Neural cell (in vitro differentiated cells): ENCODE results near the gene SRF. TPM values are rescaled to one million over a fixed set of nuclear protein-coding genes. Genes with fewer than 3 reads are reported as not detected.

Experiments used
- H2AFZ ChIP-seq: fragments of 200-600, 300-800 bp; sonication (generic), shearing (Covaris generic); 2 replicates; pipeline ENCODE4 v1.6.0; 2014; ENCODE audit warnings: low read depth, mild to moderate bottlenecking, antibody characterized with exemption, low read length, moderate library complexity
- H3F3A ChIP-seq: fragments of 200-600 bp; shearing (Covaris generic); 2 replicates; pipeline ENCODE4 v1.6.1; 2016; ENCODE audit warnings: mild to moderate bottlenecking, moderate library complexity, mixed read lengths, antibody characterized with exemption, low read length; ENCODE audit not compliant: insufficient read depth, poor library complexity, severe bottlenecking
- H3K27ac ChIP-seq: fragments of 200-600, 300-800 bp; sonication (generic), shearing (Covaris generic); 2 replicates; pipeline ENCODE4 v1.5.1; 2014; ENCODE audit warnings: mild to moderate bottlenecking, low read length, moderate library complexity
- H3K27me3 ChIP-seq: fragments of 300-800, 200-600 bp; sonication (generic), shearing (Covaris generic); 2 replicates; pipeline ENCODE4 v1.6.0; 2014; ENCODE audit warnings: mild to moderate bottlenecking, low read depth, low read length, moderate library complexity; ENCODE audit not compliant: insufficient read depth
- H3K36me3 ChIP-seq: fragments of 300-800, 200-600 bp; sonication (generic), shearing (Covaris generic); 2 replicates; pipeline ENCODE4 v1.5.1; 2014; ENCODE audit warnings: mild to moderate bottlenecking, antibody characterized with exemption, low read length, moderate library complexity; ENCODE audit not compliant: insufficient read depth
- H3K4me2 ChIP-seq: fragments of 300-800, 200-600 bp; sonication (generic), shearing (Covaris generic); 2 replicates; pipeline ENCODE4 v1.6.0; 2014; ENCODE audit warnings: mild to moderate bottlenecking, low read length
- H3K4me3 ChIP-seq: fragments of 300-800, 200-600 bp; sonication (generic), shearing (Covaris generic); 2 replicates; pipeline ENCODE4 v1.5.1; 2014; ENCODE audit warnings: mild to moderate bottlenecking, low read length, moderate library complexity
- H3K79me2 ChIP-seq: fragments of 200-600 bp; shearing (Covaris generic); replicated peaks from 2 replicates; pipeline ENCODE4 v1.6.0; 2014; ENCODE audit warnings: mild to moderate bottlenecking, low read length, moderate library complexity; ENCODE audit not compliant: insufficient read depth
- H3K9ac ChIP-seq: fragments of 300-800, 200-600 bp; sonication (generic), shearing (Covaris generic); 2 replicates; pipeline ENCODE4 v1.6.1; 2016; ENCODE audit warnings: mild to moderate bottlenecking, low read length, mixed read lengths
- H3K9me2 ChIP-seq: fragments of 200-600 bp; shearing (Covaris generic); 2 replicates; pipeline ENCODE4 v1.6.1; 2016; ENCODE audit warnings: mild to moderate bottlenecking, low read length, mixed read lengths; ENCODE audit not compliant: insufficient read depth
- H3K9me3 ChIP-seq: fragments of 200-600, 300-800 bp; sonication (generic), shearing (Covaris generic); 2 replicates; pipeline ENCODE4 v1.6.1; 2016; ENCODE audit warnings: mild to moderate bottlenecking, mixed run types, low read length, moderate library complexity, mixed read lengths
- H4K20me1 ChIP-seq: fragments of 200-600 bp; shearing (Covaris generic); 2 replicates; pipeline ENCODE4 v1.6.1; 2016; ENCODE audit warnings: mild to moderate bottlenecking, mixed run types; ENCODE audit not compliant: insufficient read depth
- EP300 ChIP-seq: fragments of 450-650 bp; conservative IDR thresholded peaks from 2 replicates; pipeline ENCODE4 v1.6.1; 2014; ENCODE audit warnings: antibody characterized with exemption, mild to moderate bottlenecking, moderate library complexity; ENCODE audit not compliant: poor library complexity, severe bottlenecking
- EZH2 ChIP-seq: fragments of 200-600, 300-800 bp; shearing (Covaris generic), sonication (generic); IDR thresholded peaks from 2 replicates; pipeline ENCODE4 v1.6.1; 2014; ENCODE audit warnings: antibody characterized with exemption, low read length, borderline replicate concordance, mild to moderate bottlenecking; ENCODE audit not compliant: insufficient read depth, poor library complexity, severe bottlenecking
- MXI1 ChIP-seq: fragments of 450-650 bp; conservative IDR thresholded peaks from 2 replicates; pipeline ENCODE4 v1.6.1; 2014; ENCODE audit warnings: antibody characterized with exemption, mild to moderate bottlenecking; ENCODE audit not compliant: poor library complexity, severe bottlenecking
- POLR2AphosphoS5 ChIP-seq: IDR thresholded peaks from 2 replicates; pipeline ENCODE4 v1.6.1; 2012
- RAD21 ChIP-seq: fragments of 450-650 bp; conservative IDR thresholded peaks from 2 replicates; pipeline ENCODE4 v1.6.1; 2014; ENCODE audit warnings: antibody characterized with exemption, mild to moderate bottlenecking, moderate library complexity
- SMC3 ChIP-seq: fragments of 450-650 bp; conservative IDR thresholded peaks from 2 replicates; pipeline ENCODE4 v1.6.1; 2014; ENCODE audit warnings: antibody characterized with exemption, mild to moderate bottlenecking, moderate library complexity; ENCODE audit not compliant: poor library complexity
- TAF1 ChIP-seq: IDR thresholded peaks from 2 replicates; pipeline ENCODE4 v1.6.1; 2012; ENCODE audit warnings: low read depth
- polyA plus RNA-seq: library from polyadenylated mRNA; depleted of rRNA; stranded (reverse); fragments of >200 nt; gene quantifications from 2 replicates; pipeline ENCODE4 v1.2.3, GENCODE V29; 2014
- TF ChIP-seq, protein P1 (sequence below): fragments of 450-650 bp; IDR thresholded peaks from 2 replicates; pipeline ENCODE4 v1.5.1; 2014; ENCODE audit warnings: antibody characterized with exemption, mild to moderate bottlenecking, moderate library complexity; ENCODE audit not compliant: poor library complexity, severe bottlenecking
- TF ChIP-seq, protein P2 (sequence below): IDR thresholded peaks from 2 replicates; pipeline ENCODE4 v1.6.1; 2012; ENCODE audit warnings: borderline replicate concordance

SRF gene
- polyA plus RNA-seq, 1 donor from 2014 or later: 24.8 TPM

DNA sequence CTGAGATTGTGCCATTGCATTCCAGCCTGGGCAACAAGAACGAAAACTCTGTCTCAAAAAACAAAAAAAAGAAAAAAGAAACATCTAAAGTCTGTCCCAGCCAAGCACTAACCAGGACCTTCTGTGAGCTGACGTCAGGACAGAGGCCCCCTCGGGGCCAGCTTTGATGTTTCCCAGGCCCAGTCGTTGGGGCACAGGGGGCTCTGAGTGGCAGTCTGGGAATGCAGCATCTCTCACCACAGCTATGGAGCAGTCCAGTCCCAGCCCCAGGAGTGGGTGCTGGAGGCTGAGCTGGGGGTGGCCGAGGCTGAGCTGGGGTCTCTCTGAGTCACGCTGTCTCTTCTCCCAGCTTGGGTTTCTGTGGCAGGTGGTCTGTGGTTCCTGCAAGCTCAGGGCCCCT, 46.0 kb upstream of the SRF start:
- Histone ChIP-seq H3K27ac (no peak overlapping the region), H3K9me3 (no peaks in the 10 kb centered on the region), H4K20me1 (no peaks in the 10 kb centered on the region), H3F3A (no peaks in the 10 kb centered on the region), H3K4me2 (no peak overlapping the region), H3K4me3 (no peak overlapping the region), H3K36me3 (no peaks in the 10 kb centered on the region), H3K9ac (no peak overlapping the region), H3K79me2 (no peaks in the 10 kb centered on the region), H2AFZ (no peak overlapping the region), H3K9me2 (no peaks in the 10 kb centered on the region), H3K27me3 (no peaks in the 10 kb centered on the region)
- no peak for TF ChIP-seq RAD21
- TF ChIP-seq POLR2AphosphoS5: no peak
- no peak for TF ChIP-seq EZH2
- TF ChIP-seq SMC3: no peak
- TF ChIP-seq, protein P1, sequence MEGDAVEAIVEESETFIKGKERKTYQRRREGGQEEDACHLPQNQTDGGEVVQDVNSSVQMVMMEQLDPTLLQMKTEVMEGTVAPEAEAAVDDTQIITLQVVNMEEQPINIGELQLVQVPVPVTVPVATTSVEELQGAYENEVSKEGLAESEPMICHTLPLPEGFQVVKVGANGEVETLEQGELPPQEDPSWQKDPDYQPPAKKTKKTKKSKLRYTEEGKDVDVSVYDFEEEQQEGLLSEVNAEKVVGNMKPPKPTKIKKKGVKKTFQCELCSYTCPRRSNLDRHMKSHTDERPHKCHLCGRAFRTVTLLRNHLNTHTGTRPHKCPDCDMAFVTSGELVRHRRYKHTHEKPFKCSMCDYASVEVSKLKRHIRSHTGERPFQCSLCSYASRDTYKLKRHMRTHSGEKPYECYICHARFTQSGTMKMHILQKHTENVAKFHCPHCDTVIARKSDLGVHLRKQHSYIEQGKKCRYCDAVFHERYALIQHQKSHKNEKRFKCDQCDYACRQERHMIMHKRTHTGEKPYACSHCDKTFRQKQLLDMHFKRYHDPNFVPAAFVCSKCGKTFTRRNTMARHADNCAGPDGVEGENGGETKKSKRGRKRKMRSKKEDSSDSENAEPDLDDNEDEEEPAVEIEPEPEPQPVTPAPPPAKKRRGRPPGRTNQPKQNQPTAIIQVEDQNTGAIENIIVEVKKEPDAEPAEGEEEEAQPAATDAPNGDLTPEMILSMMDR: no peak
- TF ChIP-seq MXI1: no peak
- TF ChIP-seq, protein P2, sequence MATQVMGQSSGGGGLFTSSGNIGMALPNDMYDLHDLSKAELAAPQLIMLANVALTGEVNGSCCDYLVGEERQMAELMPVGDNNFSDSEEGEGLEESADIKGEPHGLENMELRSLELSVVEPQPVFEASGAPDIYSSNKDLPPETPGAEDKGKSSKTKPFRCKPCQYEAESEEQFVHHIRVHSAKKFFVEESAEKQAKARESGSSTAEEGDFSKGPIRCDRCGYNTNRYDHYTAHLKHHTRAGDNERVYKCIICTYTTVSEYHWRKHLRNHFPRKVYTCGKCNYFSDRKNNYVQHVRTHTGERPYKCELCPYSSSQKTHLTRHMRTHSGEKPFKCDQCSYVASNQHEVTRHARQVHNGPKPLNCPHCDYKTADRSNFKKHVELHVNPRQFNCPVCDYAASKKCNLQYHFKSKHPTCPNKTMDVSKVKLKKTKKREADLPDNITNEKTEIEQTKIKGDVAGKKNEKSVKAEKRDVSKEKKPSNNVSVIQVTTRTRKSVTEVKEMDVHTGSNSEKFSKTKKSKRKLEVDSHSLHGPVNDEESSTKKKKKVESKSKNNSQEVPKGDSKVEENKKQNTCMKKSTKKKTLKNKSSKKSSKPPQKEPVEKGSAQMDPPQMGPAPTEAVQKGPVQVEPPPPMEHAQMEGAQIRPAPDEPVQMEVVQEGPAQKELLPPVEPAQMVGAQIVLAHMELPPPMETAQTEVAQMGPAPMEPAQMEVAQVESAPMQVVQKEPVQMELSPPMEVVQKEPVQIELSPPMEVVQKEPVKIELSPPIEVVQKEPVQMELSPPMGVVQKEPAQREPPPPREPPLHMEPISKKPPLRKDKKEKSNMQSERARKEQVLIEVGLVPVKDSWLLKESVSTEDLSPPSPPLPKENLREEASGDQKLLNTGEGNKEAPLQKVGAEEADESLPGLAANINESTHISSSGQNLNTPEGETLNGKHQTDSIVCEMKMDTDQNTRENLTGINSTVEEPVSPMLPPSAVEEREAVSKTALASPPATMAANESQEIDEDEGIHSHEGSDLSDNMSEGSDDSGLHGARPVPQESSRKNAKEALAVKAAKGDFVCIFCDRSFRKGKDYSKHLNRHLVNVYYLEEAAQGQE: no peak
- TF ChIP-seq EP300: no peak
- no peak for TF ChIP-seq TAF1

DNA sequence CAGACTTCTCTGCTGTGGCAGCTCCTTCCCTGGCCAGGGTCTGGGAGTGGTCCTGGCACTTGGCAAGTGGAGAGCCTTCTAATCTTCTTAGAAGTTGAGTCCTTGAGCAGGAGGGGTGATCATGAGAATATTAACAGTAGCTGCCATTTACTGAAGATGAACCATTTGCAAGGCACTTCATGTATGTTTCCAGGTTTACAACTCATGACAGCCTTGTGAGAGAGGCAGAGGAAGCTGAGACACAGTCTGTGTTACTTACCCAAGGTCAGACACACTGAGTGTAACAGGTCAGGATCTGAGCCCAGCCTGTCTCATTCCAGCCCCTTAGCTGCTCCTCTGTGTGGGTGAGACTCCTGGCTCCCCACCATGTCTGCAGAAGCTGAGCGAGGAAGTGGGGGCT, 45.5 kb upstream of the SRF start:
- Histone ChIP-seq H3K4me3 (no peak overlapping the region), H4K20me1 (no peaks in the 10 kb centered on the region), H3K4me2 (no peak overlapping the region), H3K27ac (no peak overlapping the region), H3K9ac (no peak overlapping the region), H3K27me3 (no peaks in the 10 kb centered on the region), H3K9me2 (no peaks in the 10 kb centered on the region), H3K9me3 (no peaks in the 10 kb centered on the region), H2AFZ (no peak overlapping the region), H3K79me2 (no peaks in the 10 kb centered on the region), H3K36me3 (no peaks in the 10 kb centered on the region), H3F3A (no peaks in the 10 kb centered on the region)
- TF ChIP-seq, protein P2: no peak
- TF ChIP-seq TAF1 (no peak), MXI1 (no peak), EP300 (no peak), SMC3 (no peak), EZH2 (no peak), RAD21 (no peak), POLR2AphosphoS5 (no peak)
- TF ChIP-seq, protein P1: no peak
